Measurements from ENCODE around the gene MEIS3.

Gene MEIS3

DNA sequence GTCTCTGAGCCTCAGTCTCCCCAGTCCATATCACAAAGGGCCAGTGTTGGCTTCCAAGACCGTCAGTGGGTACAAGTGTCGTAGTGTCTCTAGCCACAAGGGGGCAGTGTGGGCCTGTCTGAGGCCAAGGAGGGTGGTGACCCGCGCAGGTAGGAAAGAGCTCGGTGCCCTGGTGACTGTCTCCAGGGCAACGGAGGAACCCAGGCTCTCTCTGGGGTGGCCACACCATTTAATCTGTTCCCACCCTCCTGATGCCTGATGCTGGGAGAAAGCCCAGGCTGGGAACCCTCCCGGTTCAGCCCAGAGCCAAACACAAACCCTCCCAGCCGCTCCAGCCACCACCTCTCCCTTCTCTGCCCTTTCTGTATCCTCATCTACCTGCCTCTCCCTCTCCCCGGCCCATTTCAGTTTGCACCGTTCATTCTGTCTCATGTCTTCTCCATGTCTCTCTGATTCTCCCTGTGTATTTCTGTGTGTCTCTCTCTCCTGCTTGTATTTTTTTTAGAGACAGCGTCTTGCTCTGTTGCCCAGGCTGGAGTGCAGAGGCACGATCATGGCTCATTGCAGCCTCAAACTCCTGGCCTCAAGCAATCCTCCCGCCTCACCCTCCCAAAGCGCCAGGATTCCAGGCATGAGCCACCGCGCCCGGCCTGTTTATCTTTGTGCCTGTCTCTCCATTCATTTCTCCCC is 17.5 kb upstream of the MEIS3 start (continued):
- TF ChIP-seq ZNF2 (tag by site-specific recombination; IDR thresholded peaks at IDR 0.05) (0 out of 2 replicates have a peak, but pooled peaks have one; percentile 72), ZBTB17 (tag by site-specific recombination; IDR thresholded peaks at IDR 0.05) (peak; percentile 76), ZNF561 (tag by site-specific recombination; IDR thresholded peaks at IDR 0.05; ENCODE audit: borderline replicate concordance) (peak; percentile 53; the same call in 1 of the 2 replicates), GLIS1 (tag by site-specific recombination; IDR thresholded peaks at IDR 0.05) (peak; percentile 66), OVOL3 (tag by site-specific recombination; IDR thresholded peaks at IDR 0.05) (no peak), KLF1 (tag by site-specific recombination; IDR thresholded peaks at IDR 0.05) (peak; percentile 21), ZNF654 (tag by site-specific recombination; IDR thresholded peaks at IDR 0.05; ENCODE audit: low read depth) (peak; percentile 76), ZBTB20 (tag by site-specific recombination; IDR thresholded peaks at IDR 0.05) (no peak)
- TF ChIP-seq, protein P1, sequence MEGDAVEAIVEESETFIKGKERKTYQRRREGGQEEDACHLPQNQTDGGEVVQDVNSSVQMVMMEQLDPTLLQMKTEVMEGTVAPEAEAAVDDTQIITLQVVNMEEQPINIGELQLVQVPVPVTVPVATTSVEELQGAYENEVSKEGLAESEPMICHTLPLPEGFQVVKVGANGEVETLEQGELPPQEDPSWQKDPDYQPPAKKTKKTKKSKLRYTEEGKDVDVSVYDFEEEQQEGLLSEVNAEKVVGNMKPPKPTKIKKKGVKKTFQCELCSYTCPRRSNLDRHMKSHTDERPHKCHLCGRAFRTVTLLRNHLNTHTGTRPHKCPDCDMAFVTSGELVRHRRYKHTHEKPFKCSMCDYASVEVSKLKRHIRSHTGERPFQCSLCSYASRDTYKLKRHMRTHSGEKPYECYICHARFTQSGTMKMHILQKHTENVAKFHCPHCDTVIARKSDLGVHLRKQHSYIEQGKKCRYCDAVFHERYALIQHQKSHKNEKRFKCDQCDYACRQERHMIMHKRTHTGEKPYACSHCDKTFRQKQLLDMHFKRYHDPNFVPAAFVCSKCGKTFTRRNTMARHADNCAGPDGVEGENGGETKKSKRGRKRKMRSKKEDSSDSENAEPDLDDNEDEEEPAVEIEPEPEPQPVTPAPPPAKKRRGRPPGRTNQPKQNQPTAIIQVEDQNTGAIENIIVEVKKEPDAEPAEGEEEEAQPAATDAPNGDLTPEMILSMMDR (tag by site-specific recombination; IDR thresholded peaks at IDR 0.05): peak; percentile 85

DNA sequence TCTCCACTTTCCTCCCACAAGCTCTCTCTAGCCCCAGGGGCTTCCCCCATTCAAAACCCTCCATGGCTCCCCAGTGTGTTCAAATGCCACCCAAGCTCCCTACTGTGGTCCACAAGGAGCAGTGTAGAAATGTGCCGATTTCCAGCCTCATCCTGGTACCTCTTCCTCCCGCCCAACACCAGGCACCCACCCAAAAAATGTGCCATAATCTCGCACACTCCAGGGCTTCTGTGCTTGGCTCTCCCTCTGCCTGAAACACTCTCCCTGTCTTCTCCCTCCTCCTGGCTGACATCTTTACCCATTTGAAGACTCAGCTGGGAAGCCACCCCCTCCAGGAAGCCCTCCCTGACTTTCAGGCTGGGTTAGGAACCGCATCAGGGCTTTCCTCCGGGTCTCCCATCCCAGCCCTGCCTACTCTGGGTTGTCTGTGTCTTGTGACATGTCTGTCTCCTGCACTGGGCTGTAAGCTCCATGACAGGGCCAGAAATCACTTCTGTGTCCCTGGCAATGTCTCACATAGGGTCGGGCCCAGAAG is 16.6 kb upstream of the MEIS3 start:
- CTCF ChIA-PET: interaction anchor here (0.5 to 6.3 kb wide), 48 partner anchors 8 to 353 kb away, joined by 3 to 121 read pairs (median 6); partner anchors contain the start of genes DHX34, EHD2 and KPTN
- H3K27ac ChIP-seq (ENCODE audit: extremely low read depth, low read depth, low read length): no peak overlapping the region
- POLR2A ChIA-PET: interaction anchor here (0.6 to 1.0 kb wide), 4 partner anchors 8 to 271 kb away, joined by 4 to 13 read pairs (median 6); partner anchors contain the start of gene KPTN
- H3K4me1 ChIP-seq (ENCODE audit: control insufficient read depth, insufficient read depth, low read length): no peaks in the 10 kb centered on the region
- no peaks in the 10 kb centered on the region for H3K9me3 ChIP-seq (ENCODE audit: control insufficient read depth, insufficient read depth, low read depth, low read length)
- no peak for TF ChIP-seq WT1 (tag by site-specific recombination; IDR thresholded peaks at IDR 0.05)
- TF ChIP-seq YY2 (tag by site-specific recombination; IDR thresholded peaks at IDR 0.05): no peak
- TF ChIP-seq ZNF335 (tag by site-specific recombination; conservative IDR thresholded peaks at IDR 0.05): no peak
- no peak for TF ChIP-seq GLI4 (tag by site-specific recombination; IDR thresholded peaks at IDR 0.05)
- no peak for TF ChIP-seq ZNF677 (tag by site-specific recombination; IDR thresholded peaks at IDR 0.05)
- no peak for TF ChIP-seq MEIS1 (CRISPR knock-in tag; IDR thresholded peaks at IDR 0.05; ENCODE audit: borderline replicate concordance)
- no peak for TF ChIP-seq ZNF366 (tag by site-specific recombination; conservative IDR thresholded peaks at IDR 0.05)
- TF ChIP-seq ZFP69B (tag by site-specific recombination; IDR thresholded peaks at IDR 0.05): no peak
- TF ChIP-seq ZNF629 (tag by site-specific recombination; IDR thresholded peaks at IDR 0.05): no peak
- TF ChIP-seq ZNF623 (tag by site-specific recombination; IDR thresholded peaks at IDR 0.05): no peak
- no peak for TF ChIP-seq ZNF394 (tag by site-specific recombination; IDR thresholded peaks at IDR 0.05; ENCODE audit: borderline replicate concordance)
- TF ChIP-seq ZNF302 (tag by site-specific recombination; IDR thresholded peaks at IDR 0.05; ENCODE audit: low read depth): no peak
- TF ChIP-seq, protein P2, sequence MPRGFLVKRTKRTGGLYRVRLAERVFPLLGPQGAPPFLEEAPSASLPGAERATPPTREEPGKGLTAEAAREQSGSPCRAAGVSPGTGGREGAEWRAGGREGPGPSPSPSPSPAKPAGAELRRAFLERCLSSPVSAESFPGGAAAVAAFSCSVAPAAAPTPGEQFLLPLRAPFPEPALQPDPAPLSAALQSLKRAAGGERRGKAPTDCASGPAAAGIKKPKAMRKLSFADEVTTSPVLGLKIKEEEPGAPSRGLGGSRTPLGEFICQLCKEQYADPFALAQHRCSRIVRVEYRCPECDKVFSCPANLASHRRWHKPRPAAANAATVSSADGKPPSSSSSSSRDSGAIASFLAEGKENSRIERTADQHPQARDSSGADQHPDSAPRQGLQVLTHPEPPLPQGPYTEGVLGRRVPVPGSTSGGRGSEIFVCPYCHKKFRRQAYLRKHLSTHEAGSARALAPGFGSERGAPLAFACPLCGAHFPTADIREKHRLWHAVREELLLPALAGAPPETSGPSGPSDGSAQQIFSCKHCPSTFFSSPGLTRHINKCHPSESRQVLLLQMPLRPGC (tag by site-specific recombination; IDR thresholded peaks at IDR 0.05): no peak
- TF ChIP-seq, protein P1 (tag by site-specific recombination; IDR thresholded peaks at IDR 0.05): no peak
- H3K36me3 ChIP-seq (ENCODE audit: control insufficient read depth in 2 of 2, insufficient read depth in 1 of 2, low read length in 2 of 2): no peaks in the 10 kb centered on the region
- H3K4me3 ChIP-seq (ENCODE audit: low read depth, low read length): no peak overlapping the region

All from HEK293 (cell line).